ENCODE data around the gene LIPN. TPM values are rescaled to one million over a fixed set of nuclear protein-coding genes. Genes with fewer than 3 reads are reported as not detected.

The LIPN gene
- total and polyA plus RNA-seq, 2 experiments from 2014 or later = not detected

DNA sequence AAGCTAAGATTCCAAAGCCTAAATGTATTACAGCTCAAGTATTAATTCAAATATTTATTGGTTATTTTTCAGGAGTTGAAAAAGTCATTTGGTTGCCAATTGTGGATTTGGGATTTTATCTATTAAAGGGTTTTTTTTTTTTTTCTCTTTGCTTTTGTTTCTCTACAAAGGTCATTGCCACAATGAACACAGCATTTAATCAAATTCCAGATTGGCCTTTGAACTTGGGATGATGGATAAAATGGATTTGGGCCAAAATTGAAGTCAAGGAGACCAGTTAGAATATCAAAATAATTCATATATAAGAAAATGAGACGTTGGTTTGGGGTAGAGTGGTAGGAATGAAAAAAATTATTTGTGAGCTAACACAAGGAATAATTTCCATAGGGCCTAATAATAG, 9.6 kb downstream of the LIPN start:
- no peaks in the 10 kb centered on the region for H3K27me3 Mint-ChIP-seq (ENCODE audit: insufficient read depth, low read depth, poor library complexity)
- peaks cover 3% of the 10 kb centered on the region; the same call in 1 of the 3 replicates for H3K9me3 Mint-ChIP-seq
- no peak overlapping the region for H2AFZ ChIP-seq
- H3F3A ChIP-seq (replicated peaks; ENCODE audit: low read depth) = no peaks in the 10 kb centered on the region
- no peak overlapping the region for H3K4me3 Mint-ChIP-seq
- TF ChIP-seq EZH2 (IDR thresholded peaks at IDR 0.05; ENCODE audit: low read depth, unreplicated experiment) (no peak), REST (IDR thresholded peaks at IDR 0.05; ENCODE audit: unreplicated experiment) (no peak), POLR2AphosphoS5 (IDR thresholded peaks at IDR 0.05; ENCODE audit: low read depth) (no peak), CREB1 (CRISPR knock-in tag; IDR thresholded peaks at IDR 0.05; ENCODE audit: low read depth) (no peak), ETS1 (IDR thresholded peaks at IDR 0.05) (no peak), NANOG (IDR thresholded peaks at IDR 0.05; ENCODE audit: borderline replicate concordance) (no peak), JUNB (IDR thresholded peaks at IDR 0.05; ENCODE audit: unreplicated experiment) (no peak), ZNF114 (CRISPR knock-in tag; IDR thresholded peaks at IDR 0.05) (no peak), EZH2phosphoT487 (IDR thresholded peaks at IDR 0.05; ENCODE audit: unreplicated experiment) (no peak), ZNF331 (CRISPR knock-in tag; IDR thresholded peaks at IDR 0.05; ENCODE audit: low read depth) (no peak), STAT1 (IDR thresholded peaks at IDR 0.05; ENCODE audit: unreplicated experiment) (no peak)
- TF ChIP-seq, protein P1, sequence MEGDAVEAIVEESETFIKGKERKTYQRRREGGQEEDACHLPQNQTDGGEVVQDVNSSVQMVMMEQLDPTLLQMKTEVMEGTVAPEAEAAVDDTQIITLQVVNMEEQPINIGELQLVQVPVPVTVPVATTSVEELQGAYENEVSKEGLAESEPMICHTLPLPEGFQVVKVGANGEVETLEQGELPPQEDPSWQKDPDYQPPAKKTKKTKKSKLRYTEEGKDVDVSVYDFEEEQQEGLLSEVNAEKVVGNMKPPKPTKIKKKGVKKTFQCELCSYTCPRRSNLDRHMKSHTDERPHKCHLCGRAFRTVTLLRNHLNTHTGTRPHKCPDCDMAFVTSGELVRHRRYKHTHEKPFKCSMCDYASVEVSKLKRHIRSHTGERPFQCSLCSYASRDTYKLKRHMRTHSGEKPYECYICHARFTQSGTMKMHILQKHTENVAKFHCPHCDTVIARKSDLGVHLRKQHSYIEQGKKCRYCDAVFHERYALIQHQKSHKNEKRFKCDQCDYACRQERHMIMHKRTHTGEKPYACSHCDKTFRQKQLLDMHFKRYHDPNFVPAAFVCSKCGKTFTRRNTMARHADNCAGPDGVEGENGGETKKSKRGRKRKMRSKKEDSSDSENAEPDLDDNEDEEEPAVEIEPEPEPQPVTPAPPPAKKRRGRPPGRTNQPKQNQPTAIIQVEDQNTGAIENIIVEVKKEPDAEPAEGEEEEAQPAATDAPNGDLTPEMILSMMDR (conservative IDR thresholded peaks at IDR 0.05; ENCODE audit: low read depth in 2 of 2) = no peak
- TF ChIP-seq, protein P2, sequence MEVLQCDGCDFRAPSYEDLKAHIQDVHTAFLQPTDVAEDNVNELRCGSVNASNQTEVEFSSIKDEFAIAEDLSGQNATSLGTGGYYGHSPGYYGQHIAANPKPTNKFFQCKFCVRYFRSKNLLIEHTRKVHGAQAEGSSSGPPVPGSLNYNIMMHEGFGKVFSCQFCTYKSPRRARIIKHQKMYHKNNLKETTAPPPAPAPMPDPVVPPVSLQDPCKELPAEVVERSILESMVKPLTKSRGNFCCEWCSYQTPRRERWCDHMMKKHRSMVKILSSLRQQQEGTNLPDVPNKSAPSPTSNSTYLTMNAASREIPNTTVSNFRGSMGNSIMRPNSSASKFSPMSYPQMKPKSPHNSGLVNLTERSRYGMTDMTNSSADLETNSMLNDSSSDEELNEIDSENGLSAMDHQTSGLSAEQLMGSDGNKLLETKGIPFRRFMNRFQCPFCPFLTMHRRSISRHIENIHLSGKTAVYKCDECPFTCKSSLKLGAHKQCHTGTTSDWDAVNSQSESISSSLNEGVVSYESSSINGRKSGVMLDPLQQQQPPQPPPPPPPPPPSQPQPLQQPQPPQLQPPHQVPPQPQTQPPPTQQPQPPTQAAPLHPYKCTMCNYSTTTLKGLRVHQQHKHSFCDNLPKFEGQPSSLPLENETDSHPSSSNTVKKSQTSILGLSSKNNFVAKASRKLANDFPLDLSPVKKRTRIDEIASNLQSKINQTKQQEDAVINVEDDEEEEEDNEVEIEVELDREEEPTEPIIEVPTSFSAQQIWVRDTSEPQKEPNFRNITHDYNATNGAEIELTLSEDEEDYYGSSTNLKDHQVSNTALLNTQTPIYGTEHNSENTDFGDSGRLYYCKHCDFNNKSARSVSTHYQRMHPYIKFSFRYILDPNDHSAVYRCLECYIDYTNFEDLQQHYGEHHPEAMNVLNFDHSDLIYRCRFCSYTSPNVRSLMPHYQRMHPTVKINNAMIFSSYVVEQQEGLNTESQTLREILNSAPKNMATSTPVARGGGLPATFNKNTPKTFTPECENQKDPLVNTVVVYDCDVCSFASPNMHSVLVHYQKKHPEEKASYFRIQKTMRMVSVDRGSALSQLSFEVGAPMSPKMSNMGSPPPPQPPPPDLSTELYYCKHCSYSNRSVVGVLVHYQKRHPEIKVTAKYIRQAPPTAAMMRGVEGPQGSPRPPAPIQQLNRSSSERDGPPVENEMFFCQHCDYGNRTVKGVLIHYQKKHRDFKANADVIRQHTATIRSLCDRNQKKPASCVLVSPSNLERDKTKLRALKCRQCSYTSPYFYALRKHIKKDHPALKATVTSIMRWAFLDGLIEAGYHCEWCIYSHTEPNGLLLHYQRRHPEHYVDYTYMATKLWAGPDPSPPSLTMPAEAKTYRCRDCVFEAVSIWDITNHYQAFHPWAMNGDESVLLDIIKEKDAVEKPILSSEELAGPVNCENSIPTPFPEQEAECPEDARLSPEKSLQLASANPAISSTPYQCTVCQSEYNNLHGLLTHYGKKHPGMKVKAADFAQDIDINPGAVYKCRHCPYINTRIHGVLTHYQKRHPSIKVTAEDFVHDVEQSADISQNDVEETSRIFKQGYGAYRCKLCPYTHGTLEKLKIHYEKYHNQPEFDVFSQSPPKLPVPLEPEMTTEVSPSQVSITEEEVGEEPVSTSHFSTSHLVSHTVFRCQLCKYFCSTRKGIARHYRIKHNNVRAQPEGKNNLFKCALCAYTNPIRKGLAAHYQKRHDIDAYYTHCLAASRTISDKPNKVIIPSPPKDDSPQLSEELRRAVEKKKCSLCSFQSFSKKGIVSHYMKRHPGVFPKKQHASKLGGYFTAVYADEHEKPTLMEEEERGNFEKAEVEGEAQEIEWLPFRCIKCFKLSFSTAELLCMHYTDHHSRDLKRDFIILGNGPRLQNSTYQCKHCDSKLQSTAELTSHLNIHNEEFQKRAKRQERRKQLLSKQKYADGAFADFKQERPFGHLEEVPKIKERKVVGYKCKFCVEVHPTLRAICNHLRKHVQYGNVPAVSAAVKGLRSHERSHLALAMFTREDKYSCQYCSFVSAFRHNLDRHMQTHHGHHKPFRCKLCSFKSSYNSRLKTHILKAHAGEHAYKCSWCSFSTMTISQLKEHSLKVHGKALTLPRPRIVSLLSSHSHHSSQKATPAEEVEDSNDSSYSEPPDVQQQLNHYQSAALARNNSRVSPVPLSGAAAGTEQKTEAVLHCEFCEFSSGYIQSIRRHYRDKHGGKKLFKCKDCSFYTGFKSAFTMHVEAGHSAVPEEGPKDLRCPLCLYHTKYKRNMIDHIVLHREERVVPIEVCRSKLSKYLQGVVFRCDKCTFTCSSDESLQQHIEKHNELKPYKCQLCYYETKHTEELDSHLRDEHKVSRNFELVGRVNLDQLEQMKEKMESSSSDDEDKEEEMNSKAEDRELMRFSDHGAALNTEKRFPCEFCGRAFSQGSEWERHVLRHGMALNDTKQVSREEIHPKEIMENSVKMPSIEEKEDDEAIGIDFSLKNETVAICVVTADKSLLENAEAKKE (CRISPR knock-in tag; IDR thresholded peaks at IDR 0.05) = no peak
- H3K4me2 ChIP-seq = no peak overlapping the region
- no peak for DNase-seq (ENCODE audit: low spot score)
- no peak overlapping the region for H3K4me3 ChIP-seq
- no peak for ATAC-seq
- H3K36me3 ChIP-seq (ENCODE audit: insufficient read depth) = no peaks in the 10 kb centered on the region
- H4K20me1 ChIP-seq (replicated peaks; ENCODE audit: insufficient read depth) = no peaks in the 10 kb centered on the region
- H3K36me3 Mint-ChIP-seq (ENCODE audit: low read depth) = no peaks in the 10 kb centered on the region
- no peak overlapping the region for H3K27ac Mint-ChIP-seq
- H3K4me1 Mint-ChIP-seq = peaks cover 14% of the 10 kb centered on the region
- no peaks in the 10 kb centered on the region for H3K4me1 ChIP-seq (ENCODE audit: insufficient read depth)
- no peaks in the 10 kb centered on the region for H3K27me3 ChIP-seq (ENCODE audit: insufficient read depth)
- H3K27ac ChIP-seq (ENCODE audit: low read depth) = no peak overlapping the region
- no peaks in the 10 kb centered on the region for H3K9me2 ChIP-seq (ENCODE audit: insufficient read depth)
- no peaks in the 10 kb centered on the region for H3K79me2 ChIP-seq (replicated peaks; ENCODE audit: insufficient read depth)

All from GM23338 (cell line).